GM19328 (cell line): ENCODE measurements around the gene FES.
"Not testable (repeated sequence)": the region's sequence is repeated elsewhere in the genome, so short reads cannot be mapped to it uniquely, and the experiment has no call there.

Experiments used
- ATAC-seq: cut with Tn5 transposase; IDR thresholded peaks from one replicate; pipeline ENCODE4 v1.9.1; 2021; ENCODE audit warnings: mild to moderate bottlenecking, moderate library complexity; ENCODE audit not compliant: unreplicated experiment

FES gene

GRCh38 chr15:90860942-90861675 lies 23.2 kb upstream of the FES start:
- no peak for ATAC-seq

- ATAC-seq, result no peak
These were observed 21.8 kb upstream of the FES start for GRCh38 chr15:90862487-90862886.

GRCh38 chr15:90862964-90863778 lies 21.1 kb upstream of the FES start:
- ATAC-seq, result no peak

GRCh38 chr15:90863987-90864386 lies 20.3 kb upstream of the FES start:
- ATAC-seq, result no peak

- no peak for ATAC-seq
These were observed 19.8 kb upstream of the FES start for GRCh38 chr15:90864507-90864906.

- ATAC-seq, result no peak
These were observed 18.6 kb upstream of the FES start for GRCh38 chr15:90865702-90866101.

GRCh38 chr15:90866161-90866715 lies 18.1 kb upstream of the FES start:
- no peak for ATAC-seq

GRCh38 chr15:90866800-90867199 lies 17.5 kb upstream of the FES start:
- no peak for ATAC-seq

- ATAC-seq, result no peak
These were observed 16.0 kb upstream of the FES start, which contains the start of gene FURIN for GRCh38 chr15:90868261-90868689. TSS of gene FURIN (plus strand) at chr15:90868588. CDS start at chr15:90875741, 7,153 bp downstream.

- ATAC-seq, result no peak
These were observed 15.2 kb upstream of the FES start for GRCh38 chr15:90869140-90869541.

GRCh38 chr15:90869601-90870353 lies 14.5 kb upstream of the FES start:
- no peak for ATAC-seq

GRCh38 chr15:90870354-90871138 lies 13.8 kb upstream of the FES start:
- ATAC-seq, result no peak

- no peak for ATAC-seq
These were observed 13.1 kb upstream of the FES start for GRCh38 chr15:90871139-90871715.

- no peak for ATAC-seq
These were observed 12.4 kb upstream of the FES start for GRCh38 chr15:90871716-90872485.

- ATAC-seq, result no peak
These were observed 11.7 kb upstream of the FES start for GRCh38 chr15:90872486-90873184.

GRCh38 chr15:90873488-90873997 lies 10.8 kb upstream of the FES start:
- no peak for ATAC-seq

GRCh38 chr15:90873998-90874605 lies 10.2 kb upstream of the FES start:
- ATAC-seq, result no peak

- ATAC-seq, result not testable (repeated sequence)
These were observed 9.3 kb upstream of the FES start for GRCh38 chr15:90874986-90875385.
